ENCODE data around the gene CKAP4. TPM values are rescaled to one million over a fixed set of nuclear protein-coding genes. Genes with fewer than 3 reads are reported as not detected.

CKAP4 gene
- total RNA-seq, 1 donor from 2014 or later: 36.2 TPM

DNA sequence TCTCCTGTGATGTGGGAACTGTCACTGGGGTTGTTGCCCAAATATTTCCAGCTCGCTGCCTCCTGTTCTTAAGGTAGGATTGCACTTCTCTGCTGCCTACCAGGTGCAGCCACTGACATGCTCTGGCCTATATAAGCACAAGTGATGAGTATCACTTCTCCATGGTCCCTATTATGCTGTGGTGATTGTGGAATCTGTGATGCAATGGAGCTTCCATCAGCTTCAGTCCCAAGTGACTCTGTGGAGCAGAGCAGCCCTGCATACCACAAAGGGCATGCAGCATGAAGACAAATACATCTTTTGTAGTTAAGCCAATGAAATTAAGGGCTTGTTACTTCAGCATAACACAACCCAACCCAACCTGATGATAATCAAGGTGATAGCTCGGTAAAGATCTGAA, 43.5 kb downstream of the CKAP4 start:
- no peak for DNase-seq (ENCODE audit: low read depth in 2 of 2)

GRCh38 chr12:106197906-106198623, 49.8 kb downstream of the CKAP4 start:
- DNase-seq (ENCODE audit: low read depth in 2 of 2): no peak

GRCh38 chr12:106195621-106196027, 52.2 kb downstream of the CKAP4 start:
- DNase-seq (ENCODE audit: low read depth in 2 of 2): no peak

GRCh38 chr12:106194351-106194750, 53.5 kb downstream of the CKAP4 start:
- DNase-seq (ENCODE audit: low read depth in 2 of 2): no peak

GRCh38 chr12:106193394-106194215, 54.2 kb downstream of the CKAP4 start:
- no peak for DNase-seq (ENCODE audit: low read depth in 2 of 2)

DNA sequence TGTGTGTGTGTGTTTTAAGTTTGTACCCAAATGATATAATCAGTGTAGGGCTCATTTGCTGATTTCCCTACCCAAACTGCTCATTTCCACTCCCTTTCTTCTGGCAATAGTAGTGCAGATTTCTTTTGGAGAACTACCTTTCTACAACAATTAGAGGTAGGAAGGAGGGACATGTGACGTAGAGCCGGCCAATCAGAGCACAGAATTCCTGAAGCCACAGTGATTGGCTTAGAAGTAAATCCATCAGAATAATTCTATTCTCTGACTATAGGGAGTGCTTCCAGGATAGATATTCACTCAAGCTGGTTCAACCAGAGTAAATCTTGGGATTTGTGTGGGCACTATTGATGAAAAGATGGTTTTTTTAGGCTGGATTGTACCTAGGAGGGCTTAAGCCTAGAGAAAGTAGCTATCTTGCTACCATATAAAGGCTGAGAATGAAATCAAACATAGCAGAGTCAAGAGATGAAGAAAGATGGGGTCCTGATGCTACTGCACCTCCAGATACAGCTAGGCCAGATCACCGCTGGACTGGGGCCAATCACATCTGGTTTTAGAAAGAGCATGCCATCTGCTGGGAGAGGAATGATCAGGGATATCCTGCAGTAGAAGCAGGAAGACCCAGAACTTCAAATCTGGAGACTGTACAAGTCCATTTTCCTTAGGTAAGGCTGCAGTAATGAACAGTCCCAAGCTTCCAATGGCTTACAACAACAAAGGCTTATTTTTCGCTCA, 55.0 kb downstream of the CKAP4 start:
- no peak for DNase-seq (ENCODE audit: low read depth in 2 of 2)

- no peak for DNase-seq (ENCODE audit: low read depth in 2 of 2)
Observed at GRCh38 chr12:106190581-106190980, 57.2 kb downstream of the CKAP4 start.

DNA sequence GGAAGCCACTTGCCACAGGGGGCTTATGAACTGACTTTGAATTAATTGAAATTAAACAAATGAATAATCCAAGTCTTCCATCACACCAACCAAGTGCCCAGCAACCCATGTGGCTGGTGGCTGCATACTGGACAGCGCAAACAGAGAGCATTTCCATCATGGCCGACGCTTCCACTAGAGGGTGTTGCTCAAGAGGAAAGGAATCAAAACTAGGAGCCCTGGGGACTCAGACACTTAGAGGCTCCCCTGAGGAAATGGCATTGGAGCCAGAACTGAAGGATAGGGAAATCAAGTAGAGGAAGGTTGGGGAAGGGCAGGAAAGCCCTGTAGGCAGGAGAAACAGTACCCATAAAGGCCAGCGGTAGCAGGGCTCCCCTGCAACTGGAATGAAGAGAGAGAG, 58.5 kb downstream of the CKAP4 start:
- no peak for DNase-seq (ENCODE audit: low read depth in 2 of 2)

DNA sequence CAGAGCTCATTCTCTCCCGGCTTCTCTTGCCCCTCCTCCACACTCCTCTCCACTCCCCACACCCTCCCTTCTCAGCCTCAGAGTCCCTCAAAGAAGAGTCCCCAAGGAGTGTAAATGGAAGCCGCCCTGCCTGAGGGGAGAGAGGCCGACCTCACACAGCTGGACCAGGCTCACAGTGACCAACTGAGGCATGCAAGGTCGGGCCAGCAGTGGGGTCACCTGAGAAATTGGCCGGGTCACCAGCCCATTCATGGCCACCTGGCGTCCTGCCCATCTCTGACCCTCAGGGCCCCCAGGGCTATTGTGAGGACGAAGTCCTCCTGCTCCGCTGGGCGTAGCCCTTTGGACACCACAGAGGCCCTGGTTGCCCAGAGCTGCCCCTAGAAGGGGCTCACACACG, 59.6 kb downstream of the CKAP4 start:
- DNase-seq (ENCODE audit: low read depth in 2 of 2): no peak

Other genes starting within 250 kb of the CKAP4 start
- 22.2 and 24.8 TPM in 2 replicates for gene NUAK1, start 109.1 kb downstream of the CKAP4 start, total RNA-seq
- 42.7 and 64.4 TPM in 2 replicates for gene TCP11L2, start 54.7 kb upstream of the CKAP4 start, total RNA-seq
- gene POLR3B, start 109.7 kb upstream of the CKAP4 start, total RNA-seq: 5.9 and 6.4 TPM in 2 replicates

All from dermis microvascular lymphatic vessel endothelial cell (primary cell).